AG04450 (cell line): ENCODE measurements around the gene UBE2B. TPM values are rescaled to one million over a fixed set of nuclear protein-coding genes. Genes with fewer than 3 reads are reported as not detected.

Source experiments
- CTCF ChIA-PET: fragments of 300-600, 350-600 bp; formaldehyde crosslinking; extraction: SDS; loops from one replicate; lab custom pipeline; 2022; ENCODE audit warnings: antibody characterized with exemption, inconsistent platforms; lab: Charles Lee
- POLR2A ChIA-PET: fragments of 350-600 bp; formaldehyde crosslinking; extraction: SDS; loops from one replicate; lab custom pipeline; 2021; ENCODE audit warnings: antibody characterized with exemption, inconsistent platforms; lab: Yijun Ruan, JAX
- DNase-seq: peaks from one replicate; pipeline ENCODE4 v3.0.0-alpha.2; 2011; ENCODE audit warnings: low read depth, low spot score
- H3K27ac ChIP-seq: one replicate; pipeline ENCODE4 v1.5.1; 2012; ENCODE audit warnings: low read depth, low read length, control low read depth
- H3K27me3 ChIP-seq: one replicate; pipeline ENCODE4 v1.6.0; 2012; ENCODE audit warnings: low read length; ENCODE audit not compliant: control insufficient read depth, insufficient read depth
- H3K4me3 ChIP-seq: 2 replicates; pipeline ENCODE4 v1.5.1; 2011; ENCODE audit warnings: mild to moderate bottlenecking, low read depth, low read length, control low read depth
- H3K9me3 ChIP-seq: 2 replicates; pipeline ENCODE4 v1.5.1; 2012; ENCODE audit warnings: low read length; ENCODE audit not compliant: control insufficient read depth, insufficient read depth
- CTCF ChIP-seq: IDR thresholded peaks from 2 replicates; pipeline ENCODE4 v1.5.1; 2011; ENCODE audit warnings: low read depth, low read length, control low read depth, inconsistent platforms
- polyA plus RNA-seq: library from polyadenylated mRNA; depleted of rRNA; stranded (reverse); fragments of >200 nt; gene quantifications from 2 replicates; pipeline ENCODE4 v1.2.3, GENCODE V29; 2011

The UBE2B gene
- polyA plus RNA-seq, 1 experiment, result 99.2 TPM

GRCh38 chr5:134410822-134411221 lies 39.5 kb downstream of the UBE2B start:
- no peak overlapping the region for H3K27ac ChIP-seq
- POLR2A ChIA-PET, result interaction anchor here (0.8 to 2.0 kb wide), 3 partner anchors 55 to 117 kb away, joined by 3 to 13 read pairs (median 6); partner anchors contain the start of gene JADE2
- CTCF ChIA-PET, result interaction anchor here (0.7 to 4.7 kb wide), 22 partner anchors 8 to 176 kb away, joined by 3 to 33 read pairs (median 5); partner anchors contain the start of genes CDKL3 and UBE2B

GRCh38 chr5:134411228-134411545 lies 39.8 kb downstream of the UBE2B start:
- H3K9me3 ChIP-seq, result no peaks in the 10 kb centered on the region; the same call in 1 of the 2 replicates
- no peak for TF ChIP-seq CTCF
- H3K27ac ChIP-seq, result no peak overlapping the region
- peak overlapping the region; percentile 79 for H3K4me3 ChIP-seq
- no peaks in the 10 kb centered on the region for H3K27me3 ChIP-seq
- CTCF ChIA-PET, result interaction anchor here (0.6 to 4.7 kb wide), 25 partner anchors 8 to 230 kb away, joined by 3 to 33 read pairs (median 5); partner anchors contain the start of genes CDKL3 and UBE2B
- DNase-seq, result no peak
- POLR2A ChIA-PET, result interaction anchor here (0.6 to 2.0 kb wide), 5 partner anchors 9 to 116 kb away, joined by 3 to 13 read pairs (median 3); partner anchors contain the start of gene JADE2

More at GRCh38 chr5:134410822-134411221, 39.5 kb downstream of the UBE2B start:
- Histone ChIP-seq H3K27me3 (no peaks in the 10 kb centered on the region), H3K4me3 (peak overlapping the region; percentile 79), H3K9me3 (no peaks in the 10 kb centered on the region; the same call in 1 of the 2 replicates)
- DNase-seq, result no peak
- no peak for TF ChIP-seq CTCF

- ChIA-PET CTCF (interaction anchor here (0.6 to 4.7 kb wide), 26 partner anchors 9 to 229 kb away, joined by 3 to 33 read pairs (median 5); partner anchors contain the start of genes CDKL3 and UBE2B), POLR2A (interaction anchor here (0.6 to 2.0 kb wide), 5 partner anchors 9 to 116 kb away, joined by 3 to 13 read pairs (median 3); partner anchors contain the start of gene JADE2)
- TF ChIP-seq CTCF, result peak; percentile 67
Measured at GRCh38 chr5:134411546-134412266, 40.3 kb downstream of the UBE2B start, which contains the start of gene CDKN2AIPNL. Gene CDKN2AIPNL, minus strand, starts transcription at chr5:134411881. Its CDS starts 27 bp downstream, at chr5:134411854.

GRCh38 chr5:134413046-134413445 lies 41.7 kb downstream of the UBE2B start:
- Histone ChIP-seq H3K4me3 (no peak overlapping the region), H3K27me3 (no peaks in the 10 kb centered on the region), H3K27ac (no peak overlapping the region), H3K9me3 (no peaks in the 10 kb centered on the region; the same call in 1 of the 2 replicates)
- DNase-seq, result no peak
- CTCF ChIA-PET, result interaction anchor here (1.0 to 3.4 kb wide), 4 partner anchors 14 to 173 kb away, joined by 3 to 17 read pairs (median 16); no protein-coding TSS in a partner anchor
- no peak for TF ChIP-seq CTCF
- POLR2A ChIA-PET, result no interaction called here

More at GRCh38 chr5:134411546-134412266, 40.3 kb downstream of the UBE2B start, which contains the start of gene CDKN2AIPNL:
- Histone ChIP-seq H3K27me3 (no peaks in the 10 kb centered on the region), H3K27ac (peak within 1 kb of the TSS; percentile 39), H3K9me3 (no peaks in the 10 kb centered on the region; the same call in 1 of the 2 replicates), H3K4me3 (peak within 1 kb of the TSS; percentile 79)
- peak; percentile 61 for DNase-seq
